Left renal pelvis (tissue), 4 donors: ENCODE results near the gene CAV1. TPM values are rescaled to one million over a fixed set of nuclear protein-coding genes. Genes with fewer than 3 reads are reported as not detected.

Source experiments
- DNase-seq, 4 donors: peaks; one replicate each; pipeline ENCODE4 v3.0.0-alpha.2; 2013; ENCODE audit warnings: low read depth in 4 of 4, low spot score in 3 of 4
- polyA plus RNA-seq, 4 donors: library from polyadenylated mRNA; unstranded; fragments of 120-200 nt; gene quantifications; one replicate each; pipeline ENCODE4 v1.2.1, GENCODE V29; 2013; ENCODE audit not compliant: insufficient read length in 4 of 4

Gene CAV1
- polyA plus RNA-seq, 4 donors: 25.9 to 84.3 (median 38.3) TPM

- DNase-seq: no peak
These were observed 22.4 kb upstream of the CAV1 start for GRCh38 chr7:116502201-116503096.

GRCh38 chr7:116503835-116504234, 21.0 kb upstream of the CAV1 start:
- no peak for DNase-seq

- no peak for DNase-seq
These were observed 19.6 kb upstream of the CAV1 start for GRCh38 chr7:116505278-116505677.

GRCh38 chr7:116505823-116506222, 19.0 kb upstream of the CAV1 start:
- DNase-seq: no peak

- DNase-seq: no peak
These were observed 14.8 kb upstream of the CAV1 start for GRCh38 chr7:116509982-116510579.

GRCh38 chr7:116510795-116511194, 14.0 kb upstream of the CAV1 start:
- DNase-seq: no peak

- DNase-seq: no peak
These were observed 13.0 kb upstream of the CAV1 start for GRCh38 chr7:116511552-116512519.

GRCh38 chr7:116512520-116513188, 12.2 kb upstream of the CAV1 start:
- no peak for DNase-seq

- no peak for DNase-seq
These were observed 9.3 kb upstream of the CAV1 start for GRCh38 chr7:116515584-116515983.

- no peak for DNase-seq
These were observed 8.5 kb upstream of the CAV1 start for GRCh38 chr7:116516324-116516723.

- DNase-seq: no peak
These were observed 7.2 kb upstream of the CAV1 start for GRCh38 chr7:116517626-116518025.

- DNase-seq: no peak
These were observed 5.9 kb upstream of the CAV1 start for GRCh38 chr7:116518961-116519360.

GRCh38 chr7:116521046-116521664, 3.7 kb upstream of the CAV1 start:
- DNase-seq: no peak

- no peak for DNase-seq
These were observed 2.6 kb upstream of the CAV1 start for GRCh38 chr7:116522247-116522646.

GRCh38 chr7:116524221-116524608, 621 bp upstream of the CAV1 start:
- no peak for DNase-seq

GRCh38 chr7:116525298-116525912, 569 bp downstream of the CAV1 start:
- DNase-seq: no peak

- DNase-seq: no peak
These were observed 1.4 kb downstream of the CAV1 start for GRCh38 chr7:116525913-116526861.

GRCh38 chr7:116526897-116527296, 2.1 kb downstream of the CAV1 start:
- DNase-seq: no peak
